NCI-H2107 (cell line): ENCODE results near the gene VMA21.

Source experiments
- DNase-seq: peaks from one replicate; lab custom pipeline; 2025; lab: John Stamatoyannopoulos, UW

VMA21 gene, protein sequence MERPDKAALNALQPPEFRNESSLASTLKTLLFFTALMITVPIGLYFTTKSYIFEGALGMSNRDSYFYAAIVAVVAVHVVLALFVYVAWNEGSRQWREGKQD

DNA sequence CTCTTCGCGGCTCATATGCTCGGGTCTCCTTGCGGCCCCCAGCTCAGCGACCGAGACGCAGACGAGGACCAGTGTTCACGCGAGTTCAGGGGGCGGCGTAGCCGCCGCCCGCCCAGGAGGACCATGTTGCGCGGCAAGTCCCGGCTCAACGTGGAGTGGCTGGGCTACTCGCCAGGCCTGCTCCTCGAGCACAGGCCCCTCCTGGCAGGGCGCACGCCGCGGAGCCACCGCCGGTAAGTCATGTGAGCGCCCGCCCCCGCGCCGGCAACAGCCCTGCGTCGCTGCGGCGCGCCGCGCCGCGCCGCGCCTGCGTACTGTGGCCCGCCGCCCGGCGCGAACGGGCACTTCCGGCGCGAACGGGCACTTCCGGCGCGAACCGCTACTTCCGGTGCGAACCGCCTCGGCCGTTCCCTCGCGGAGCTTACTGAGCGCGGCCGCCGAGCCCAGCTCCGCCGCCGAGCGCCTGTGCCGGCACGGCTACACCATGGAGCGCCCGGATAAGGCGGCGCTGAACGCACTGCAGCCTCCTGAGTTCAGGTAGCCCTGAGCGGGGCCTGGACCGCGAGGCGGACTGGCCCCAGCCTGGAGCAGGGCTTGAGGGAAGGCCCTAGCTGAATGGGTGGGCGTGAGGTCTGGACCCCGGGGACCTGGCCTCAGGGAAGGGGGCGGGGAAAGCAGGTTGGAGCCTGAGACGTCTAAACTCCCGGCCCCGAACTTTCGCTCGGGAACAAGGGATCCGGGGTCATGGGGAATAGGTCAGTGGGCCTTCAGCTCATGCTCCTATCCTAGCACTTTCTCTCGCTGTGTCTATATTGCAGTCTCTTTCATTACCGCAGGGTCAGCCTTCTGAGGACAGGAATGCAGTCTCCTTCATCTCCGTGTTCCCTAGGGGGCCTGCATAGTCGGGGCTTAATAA lies at the start of gene VMA21:
Gene VMA21, plus strand, starts transcription at position 382 of the 916 bp plus-strand sequence. Its CDS starts 103 bp downstream, at position 485.
- peak; percentile 75 for DNase-seq

DNA sequence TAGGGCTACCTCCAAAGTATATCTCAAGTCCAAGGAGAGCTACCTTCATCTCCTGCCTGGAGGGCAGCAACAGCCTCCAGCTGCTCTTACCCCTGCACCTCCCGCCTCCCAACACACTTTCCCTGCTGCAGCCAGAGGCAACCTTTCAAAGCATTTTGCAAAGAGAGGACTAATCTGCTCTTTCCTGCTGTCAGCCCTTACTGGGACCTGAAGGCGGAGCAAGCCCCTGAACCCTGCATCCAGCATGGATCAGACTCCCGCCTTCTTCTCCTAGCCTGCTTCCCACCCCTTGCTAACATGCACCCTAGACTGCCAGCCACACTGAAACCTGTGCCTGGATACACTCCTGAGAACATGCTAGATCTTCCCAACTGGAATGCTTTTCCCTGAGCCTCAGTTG lies 37.7 kb upstream of the VMA21 start:
- DNase-seq: no peak

DNA sequence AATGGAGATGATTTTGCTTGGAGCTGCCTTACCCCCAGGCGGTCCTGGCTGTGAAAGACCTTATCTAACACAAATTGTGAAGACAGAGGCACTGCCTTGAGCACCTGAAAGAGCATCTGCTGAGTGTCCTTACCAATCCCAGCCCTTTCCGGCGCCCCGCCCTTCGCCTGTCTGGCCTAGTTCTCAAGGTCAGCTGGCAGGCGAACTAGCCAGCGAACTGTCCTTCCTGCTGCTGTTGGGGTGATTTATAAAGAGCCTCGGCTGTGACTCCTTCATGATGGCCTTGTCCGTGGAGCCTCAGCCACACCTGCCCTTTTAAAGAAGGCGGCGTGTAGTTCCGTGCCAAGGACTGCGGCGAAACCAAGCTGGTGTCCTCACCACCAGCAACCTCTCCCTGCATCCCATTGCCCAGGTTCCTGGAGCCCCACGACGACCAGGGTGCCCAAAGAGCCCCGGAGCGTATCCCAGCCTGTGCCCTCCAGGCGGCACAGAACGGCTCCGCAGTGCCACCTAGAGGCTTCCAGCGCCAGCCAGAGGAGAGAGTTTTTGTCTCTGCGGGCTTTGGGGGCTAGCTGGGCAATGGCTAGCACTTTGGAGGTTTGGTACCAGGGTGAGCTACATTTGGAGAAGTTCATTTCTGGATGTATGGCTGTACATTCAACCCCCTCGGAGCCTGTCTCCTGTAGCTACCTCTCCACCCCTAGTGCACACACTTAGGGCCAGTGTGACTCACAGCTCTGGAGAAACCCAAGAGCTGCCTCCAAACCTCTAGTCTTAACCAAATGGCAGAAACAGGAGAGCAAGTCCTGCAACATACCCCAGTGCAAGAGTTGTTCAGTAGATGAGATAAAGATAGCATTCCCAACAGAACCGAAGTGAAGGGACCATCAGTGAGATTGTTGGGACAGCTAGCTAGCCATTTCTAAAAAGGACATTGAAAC lies 36.8 kb upstream of the VMA21 start:
- DNase-seq: no peak

DNA sequence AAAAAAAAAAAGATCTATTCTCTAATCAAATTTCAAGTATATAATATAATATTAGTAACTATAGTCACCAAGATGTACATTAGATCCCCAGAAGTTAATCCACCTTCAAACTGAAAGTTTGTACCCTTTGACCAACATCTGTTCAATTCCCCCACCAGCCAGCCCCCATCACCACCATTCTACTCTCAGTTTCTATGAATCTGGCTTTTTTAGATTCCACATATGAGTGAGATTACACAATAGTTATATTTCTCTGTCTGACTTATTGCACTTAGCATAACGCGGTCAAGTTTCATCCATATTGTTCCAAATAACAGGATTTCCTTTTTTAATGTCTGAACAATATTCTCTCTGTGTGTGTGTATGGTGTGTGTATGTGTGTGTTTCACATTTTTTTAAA lies 33.7 kb upstream of the VMA21 start:
- DNase-seq: no peak

DNA sequence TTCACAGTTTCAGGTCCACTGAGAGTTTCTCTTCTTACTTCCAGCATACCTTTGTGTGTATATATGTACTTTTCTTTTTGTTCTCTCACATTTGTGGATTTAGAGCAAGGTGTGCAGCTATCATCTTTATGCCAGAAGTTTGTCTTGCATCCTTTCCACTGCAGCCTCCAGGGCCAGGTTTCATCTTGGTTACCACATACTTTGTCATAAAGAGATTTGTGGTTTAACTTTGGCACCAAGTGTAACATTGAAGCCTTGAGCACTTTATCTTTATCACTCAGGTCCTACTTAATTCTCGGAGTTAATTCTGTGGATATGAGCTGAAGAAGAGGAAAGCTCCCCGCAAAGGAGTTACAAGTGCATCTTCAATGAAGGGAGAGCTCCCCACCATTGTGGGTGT lies 31.4 kb upstream of the VMA21 start:
- no peak for DNase-seq

DNA sequence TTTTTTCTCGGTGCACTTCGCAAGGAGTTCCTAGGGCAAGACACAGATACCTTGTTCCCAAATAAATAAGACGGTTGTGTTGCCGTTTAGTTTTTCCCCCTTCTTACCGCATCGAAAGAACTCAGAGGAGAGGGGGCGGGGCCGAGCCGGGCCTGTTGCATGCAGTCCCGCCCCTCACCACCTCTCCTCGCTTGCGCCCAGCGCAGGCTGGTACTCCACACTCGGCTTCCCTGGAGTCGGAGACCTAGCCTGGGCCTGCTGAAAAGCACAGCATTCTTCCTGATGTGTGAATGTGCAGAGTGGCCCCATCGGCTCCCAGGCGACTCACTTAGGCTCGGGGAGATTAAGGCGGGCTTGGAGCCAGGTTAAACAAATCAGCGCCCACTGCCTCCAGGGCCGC lies 26.1 kb upstream of the VMA21 start:
- no peak for DNase-seq

DNA sequence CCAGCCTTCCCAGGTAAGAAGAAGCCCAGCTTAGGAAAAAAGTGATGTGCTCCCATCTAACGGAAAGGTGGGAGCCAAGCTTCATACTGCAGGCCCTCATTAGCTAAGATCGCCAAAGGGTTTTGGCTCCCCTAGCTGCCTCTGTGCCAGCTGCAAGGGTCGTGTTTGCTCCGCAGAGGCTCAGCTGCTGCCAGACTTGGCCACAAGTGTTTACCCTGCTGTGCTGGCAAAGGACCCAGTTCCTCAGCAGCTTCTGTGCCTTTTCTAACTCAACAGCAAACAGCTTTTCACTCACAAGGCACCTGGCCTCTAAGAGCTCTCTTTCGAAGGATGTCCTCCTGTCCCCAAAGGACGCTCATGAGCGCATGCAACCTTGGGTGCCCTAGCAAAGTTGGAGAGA lies 12.2 kb upstream of the VMA21 start:
- no peak for DNase-seq

DNA sequence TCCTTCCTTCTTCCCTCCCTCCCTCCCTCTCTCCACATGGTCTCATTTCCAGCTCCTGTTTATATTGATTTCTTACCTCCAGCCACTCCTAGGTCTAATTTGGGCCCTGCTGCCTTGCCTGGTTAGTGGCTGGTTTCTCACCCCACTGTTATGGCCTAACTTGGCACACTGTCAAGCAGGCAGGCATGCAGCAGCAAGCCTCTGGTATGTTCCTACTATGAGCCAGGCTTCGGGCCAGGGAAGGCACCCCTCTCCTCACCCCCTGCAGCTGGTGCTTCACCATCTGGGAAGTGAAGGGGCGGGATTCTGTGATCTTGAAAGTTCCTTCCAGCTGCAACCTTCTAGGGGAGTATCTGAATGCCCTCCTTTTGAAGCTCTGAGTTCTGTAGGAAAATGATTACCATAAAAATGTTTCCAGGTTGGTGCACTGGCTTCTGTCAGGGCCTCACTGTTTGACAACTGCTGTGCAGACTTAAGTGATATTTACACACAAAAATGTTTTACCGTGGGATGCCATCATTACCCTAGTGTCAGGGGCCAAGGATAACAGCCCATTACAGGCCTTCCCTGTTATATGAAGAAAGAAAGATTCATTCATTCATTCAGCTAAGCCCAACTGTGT lies 10.1 kb upstream of the VMA21 start:
- no peak for DNase-seq

DNA sequence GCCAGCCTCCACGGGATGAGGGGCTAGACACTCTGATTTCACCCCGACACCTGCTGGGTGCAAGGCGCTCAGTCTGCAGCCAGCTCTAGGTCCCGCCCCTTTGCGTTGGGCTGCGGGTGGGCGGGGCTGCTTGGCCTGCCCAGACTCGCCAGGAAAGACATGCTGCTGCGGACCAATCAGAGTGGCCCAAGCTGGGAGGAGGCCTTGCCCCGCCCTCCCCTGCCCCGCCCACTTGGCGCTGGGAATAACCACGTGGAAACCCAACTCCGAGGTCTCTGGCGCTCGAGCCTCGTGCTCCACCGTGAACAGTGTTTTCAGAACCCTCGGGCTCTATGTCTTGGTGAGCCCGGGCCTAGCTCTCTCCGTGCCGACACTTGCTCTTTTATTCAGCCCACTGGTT lies 5.3 kb upstream of the VMA21 start:
- no peak for DNase-seq

DNA sequence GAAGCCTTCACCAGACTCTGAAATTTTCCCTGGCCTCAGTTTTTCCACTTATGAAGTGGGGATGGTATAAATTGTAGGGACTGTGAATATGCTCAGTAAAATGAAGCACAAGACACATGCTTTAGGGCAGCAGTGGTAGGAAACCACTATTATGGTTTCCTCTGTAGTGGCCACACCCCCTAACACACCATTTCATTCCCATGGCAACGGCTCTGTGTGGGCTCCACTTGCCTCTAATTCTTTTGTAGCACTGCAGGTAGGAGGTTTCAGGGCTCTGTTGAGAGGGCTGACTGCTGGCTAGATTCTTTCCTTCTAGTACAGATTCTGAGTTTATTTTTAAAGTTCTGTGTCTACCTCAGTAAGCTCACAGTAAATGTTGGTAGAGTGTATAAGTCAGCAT lies 3.5 kb upstream of the VMA21 start:
- no peak for DNase-seq

DNA sequence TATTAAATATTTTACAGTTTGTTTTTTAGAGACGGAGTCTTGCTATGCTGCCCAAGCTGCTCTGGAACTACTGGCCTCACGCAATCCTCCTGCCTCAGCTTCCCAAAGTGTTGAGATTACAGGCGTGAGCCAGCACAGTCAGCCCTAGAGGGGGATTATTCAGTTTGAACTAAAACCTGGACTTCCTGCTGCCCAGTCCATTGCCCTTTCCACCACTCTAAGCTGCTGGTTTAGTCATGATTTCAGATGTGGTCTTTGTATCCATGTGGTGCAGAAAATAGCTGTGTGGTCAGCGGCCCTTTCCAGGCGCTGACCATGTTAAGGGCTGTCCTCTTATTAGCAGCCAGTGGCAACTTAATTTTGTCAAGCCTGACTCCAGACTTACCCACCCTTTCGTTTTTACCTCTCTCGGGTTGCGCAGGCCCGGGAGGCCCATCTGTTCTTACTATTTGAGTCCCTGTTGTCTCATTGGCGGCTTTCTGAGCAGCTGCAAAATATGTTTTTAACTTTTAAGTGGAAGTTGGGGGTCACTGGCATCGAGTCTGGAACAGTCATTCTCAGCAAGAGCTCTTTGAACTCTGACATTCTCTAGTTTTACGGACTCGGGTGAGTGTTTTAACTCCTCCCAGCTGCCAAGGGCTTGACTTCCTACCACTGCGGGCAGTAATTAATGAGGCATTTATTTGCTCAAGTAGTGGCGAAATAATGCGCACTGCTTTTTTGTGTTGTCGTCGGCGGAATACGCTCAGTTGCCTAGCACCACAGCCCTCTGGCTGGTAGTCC lies 773 bp upstream of the VMA21 start:
- DNase-seq: peak; percentile 20

DNA sequence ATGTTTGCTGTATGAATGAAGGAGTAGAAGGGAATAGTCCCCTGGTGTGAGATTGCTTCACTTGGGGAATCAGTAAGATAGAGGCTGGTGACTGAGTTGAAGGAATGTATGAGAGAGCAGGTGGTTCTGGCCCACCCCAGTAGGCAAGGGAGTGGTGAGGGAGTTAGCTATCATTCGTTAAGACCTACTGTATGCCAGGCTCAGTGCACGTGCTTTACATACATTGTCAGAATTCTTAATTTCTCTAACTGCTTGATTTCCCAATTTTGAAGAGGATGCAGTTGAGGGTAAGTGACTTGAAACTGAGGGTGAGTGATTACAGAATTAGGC lies 700 bp downstream of the VMA21 start:
- no peak for DNase-seq

DNA sequence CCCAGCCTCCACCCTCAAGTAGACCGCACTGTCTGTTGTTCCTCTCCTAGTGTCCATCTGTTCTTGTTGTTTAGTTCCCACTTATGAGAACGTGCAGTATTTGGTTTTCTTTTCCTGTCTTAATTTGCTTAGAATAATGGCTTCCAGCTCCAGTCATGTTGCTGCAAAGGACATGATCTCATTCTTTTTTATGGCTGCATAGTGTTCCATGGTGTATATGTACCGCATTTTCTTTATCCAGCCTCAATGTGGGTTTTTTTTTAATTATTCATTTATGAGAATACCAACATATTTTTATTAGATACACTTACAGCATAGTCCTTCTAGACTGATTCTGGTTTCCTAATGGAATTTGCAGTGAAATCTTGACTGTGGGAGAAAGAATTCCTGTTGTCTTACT lies 1.3 kb downstream of the VMA21 start:
- no peak for DNase-seq

DNA sequence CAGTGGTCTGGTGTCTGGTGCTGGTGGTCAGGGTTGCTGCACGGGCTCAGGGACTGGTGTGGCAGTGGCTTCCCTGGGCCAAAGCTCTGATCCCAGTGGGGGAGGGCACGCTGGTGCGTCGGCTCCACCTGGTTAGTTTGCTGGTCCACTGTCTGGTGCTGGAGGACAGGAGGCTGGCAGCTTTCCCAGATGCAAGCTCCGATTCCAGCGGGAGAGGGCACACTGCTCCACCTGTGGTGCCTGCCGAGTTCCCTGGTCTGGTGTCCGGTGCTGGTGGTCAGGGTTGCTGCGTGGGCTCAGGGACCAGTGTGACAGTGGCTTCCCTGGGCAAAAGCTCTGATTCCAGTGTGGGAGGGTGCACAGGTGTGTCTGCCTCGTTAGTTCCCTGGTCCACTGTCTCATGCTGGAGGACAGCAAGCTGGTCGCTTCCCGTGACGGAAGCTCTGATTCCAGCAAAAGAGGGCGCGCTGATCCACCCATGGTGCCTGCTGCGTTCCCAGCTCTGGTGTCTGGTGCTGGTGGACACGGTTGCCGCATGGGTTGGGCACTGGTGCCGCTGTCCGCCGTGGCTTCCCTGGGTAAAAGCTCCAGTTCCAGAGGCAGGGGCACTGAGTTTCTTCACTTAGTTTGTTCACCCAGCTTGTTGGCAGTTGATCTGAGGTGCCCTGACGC lies 5.8 kb downstream of the VMA21 start:
- peak; percentile 39 for DNase-seq

DNA sequence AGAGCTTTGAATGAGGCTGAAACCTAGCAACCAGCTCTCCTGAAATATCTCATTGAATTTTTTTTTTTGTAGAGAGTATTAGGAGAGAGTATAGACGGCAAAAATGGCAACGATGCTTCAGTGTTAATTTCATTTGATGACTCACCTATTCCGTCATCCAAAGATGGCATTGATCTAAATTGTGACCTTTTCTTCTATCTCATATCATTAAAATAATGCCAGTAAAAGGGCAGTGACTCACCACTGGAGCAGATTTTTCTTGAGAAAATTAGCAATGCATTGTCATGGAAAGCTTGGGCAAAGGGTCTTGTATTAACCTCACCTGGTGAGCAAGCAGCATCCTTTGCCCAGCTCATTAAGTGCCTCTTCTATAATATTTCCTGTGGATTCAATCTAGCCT lies 19.6 kb downstream of the VMA21 start:
- no peak for DNase-seq

DNA sequence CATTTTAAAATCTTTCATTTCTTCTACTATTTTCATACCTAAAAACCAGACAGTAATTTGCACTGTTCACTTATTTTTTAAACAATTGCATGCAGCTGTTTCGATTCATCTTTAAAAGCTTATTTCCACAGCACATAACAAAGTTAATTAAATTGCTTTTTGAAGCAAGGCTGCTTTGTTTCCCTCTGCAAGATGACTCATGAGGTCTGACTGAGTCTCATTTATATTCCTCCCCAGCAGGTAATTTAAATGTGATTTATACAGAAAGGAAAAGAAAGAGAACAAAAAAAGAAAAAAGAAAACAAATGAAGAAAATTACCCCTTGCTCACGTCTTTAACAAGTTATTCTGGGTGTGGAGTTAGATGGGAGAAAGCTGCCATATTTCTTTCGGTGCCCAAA lies 22.8 kb downstream of the VMA21 start:
- no peak for DNase-seq

DNA sequence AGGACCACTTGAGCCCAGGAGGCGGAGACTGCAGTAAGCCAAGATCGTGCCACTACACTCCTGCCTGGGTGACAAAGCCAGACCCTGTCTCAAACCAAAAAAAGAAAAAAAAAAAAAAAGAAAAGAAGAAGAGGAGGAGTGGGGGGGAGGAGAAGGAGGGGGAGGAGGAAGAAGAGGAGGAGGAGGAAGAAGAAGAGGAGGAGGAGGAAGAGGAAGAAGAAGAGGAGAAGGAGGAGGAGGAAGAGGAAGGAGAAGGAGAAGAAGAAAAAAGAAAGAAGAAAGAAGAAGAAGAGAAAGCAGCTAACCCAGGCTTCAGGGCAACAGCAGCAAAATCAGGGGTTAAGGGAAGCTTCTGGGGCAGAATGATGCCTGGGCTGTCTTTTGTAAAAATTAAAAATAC lies 27.5 kb downstream of the VMA21 start:
- DNase-seq: no peak

DNA sequence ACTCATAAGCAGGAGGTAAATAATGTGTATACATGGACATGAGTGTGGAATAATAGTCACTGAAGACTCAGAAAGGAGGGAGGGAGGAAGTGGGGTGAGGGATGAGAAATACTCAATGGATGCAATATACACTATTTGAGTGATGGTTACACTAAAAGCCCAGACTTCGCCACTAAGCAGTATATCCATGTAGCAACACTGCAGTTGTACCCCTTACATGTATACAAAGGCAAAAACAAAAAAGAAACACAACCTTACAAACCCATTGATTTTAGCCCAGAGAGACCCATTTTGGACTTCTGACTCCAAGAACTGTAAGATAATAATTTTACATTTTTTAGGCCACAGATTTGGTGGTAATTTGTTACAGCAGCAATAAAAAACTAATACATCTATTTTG lies 51.5 kb downstream of the VMA21 start:
- DNase-seq: no peak

DNA sequence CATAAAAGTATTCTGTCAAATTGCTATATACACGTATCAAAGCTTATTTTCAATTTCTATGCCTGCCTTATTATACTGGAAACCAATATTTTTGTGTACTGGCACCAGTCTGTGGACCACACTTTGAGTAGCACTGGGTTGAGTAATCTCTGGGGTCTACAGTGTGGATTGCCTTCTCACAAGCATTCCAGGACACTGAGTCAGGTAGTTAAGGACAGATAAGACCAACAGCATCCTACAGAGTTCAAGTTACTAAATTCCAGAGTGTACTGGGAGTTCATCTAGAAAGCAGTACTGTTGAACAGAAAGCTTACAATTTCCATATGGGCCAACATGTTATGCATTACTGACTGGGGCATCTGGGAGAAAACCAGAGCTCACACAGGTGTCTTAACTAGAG lies 61.8 kb downstream of the VMA21 start:
- no peak for DNase-seq
